ENCODE measurements around the gene SNTG2.

The SNTG2 gene

DNA sequence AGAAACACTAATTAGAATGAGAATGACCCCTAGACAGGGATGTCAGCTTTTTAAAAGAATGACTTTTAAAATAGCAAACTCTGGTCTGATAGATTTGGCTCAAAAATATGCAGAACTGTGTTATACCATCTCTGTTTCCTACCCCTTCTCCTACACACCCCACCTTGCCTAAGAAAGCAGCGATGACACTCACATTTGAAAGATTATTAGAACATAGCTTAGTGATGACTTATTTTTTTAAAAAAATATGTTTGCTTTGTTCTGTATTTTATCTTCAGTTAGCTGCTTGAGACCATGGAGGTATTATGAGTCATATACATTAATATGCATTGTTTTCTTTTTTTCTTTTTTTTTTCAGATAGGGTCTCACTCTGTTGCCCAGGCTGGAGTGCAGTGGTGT is 286.0 kb downstream of the SNTG2 start:
- no peak for DNase-seq (ENCODE audit: low read depth in 2 of 2)

DNA sequence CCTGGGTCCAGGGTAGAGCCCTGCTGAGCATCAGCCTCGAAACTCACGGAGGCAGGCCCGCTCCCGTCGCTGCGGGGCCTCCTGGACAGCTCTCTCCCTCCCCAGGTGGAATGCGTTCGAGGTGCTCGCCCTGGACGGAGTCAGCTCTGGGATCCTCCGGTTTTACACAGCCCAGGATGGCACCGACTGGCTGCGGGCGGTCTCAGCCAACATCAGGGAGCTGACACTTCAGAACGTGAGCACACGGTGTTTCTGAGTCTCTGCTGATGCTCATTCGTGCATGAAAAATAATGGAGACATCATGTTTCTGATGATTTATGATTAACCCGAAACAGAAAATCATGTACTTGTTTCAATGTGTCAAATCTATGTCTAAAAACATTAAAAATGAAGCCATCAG is 287.1 kb downstream of the SNTG2 start:
- no peak for DNase-seq (ENCODE audit: low read depth in 2 of 2)

DNA sequence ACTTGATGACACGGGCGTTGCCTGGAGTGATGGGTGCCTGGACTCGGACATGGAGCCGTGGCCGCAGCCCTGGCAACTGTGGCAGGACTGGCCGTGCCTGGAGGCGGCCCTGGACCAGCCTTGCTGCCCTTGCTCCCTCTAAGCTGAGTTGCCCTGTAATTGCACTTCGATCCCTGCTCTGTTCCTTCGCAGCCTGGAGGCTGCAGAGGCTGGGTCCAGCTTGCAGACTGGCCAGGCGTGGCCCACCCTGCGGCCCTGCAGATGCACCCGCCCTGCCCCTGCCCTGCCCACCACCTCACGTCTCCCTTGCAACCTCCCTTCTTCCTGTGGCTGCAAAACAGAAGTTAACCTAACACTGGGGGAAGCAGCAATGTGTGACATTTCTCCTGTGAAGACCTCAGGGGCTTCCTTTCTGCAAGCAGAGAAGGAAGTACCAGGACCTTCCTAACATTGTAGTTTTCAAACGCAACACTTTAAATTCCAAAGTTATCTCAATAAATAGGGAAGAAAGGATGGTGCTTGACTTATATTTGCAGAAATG is 288.0 kb downstream of the SNTG2 start:
- DNase-seq (ENCODE audit: low read depth in 2 of 2) = no peak

DNA sequence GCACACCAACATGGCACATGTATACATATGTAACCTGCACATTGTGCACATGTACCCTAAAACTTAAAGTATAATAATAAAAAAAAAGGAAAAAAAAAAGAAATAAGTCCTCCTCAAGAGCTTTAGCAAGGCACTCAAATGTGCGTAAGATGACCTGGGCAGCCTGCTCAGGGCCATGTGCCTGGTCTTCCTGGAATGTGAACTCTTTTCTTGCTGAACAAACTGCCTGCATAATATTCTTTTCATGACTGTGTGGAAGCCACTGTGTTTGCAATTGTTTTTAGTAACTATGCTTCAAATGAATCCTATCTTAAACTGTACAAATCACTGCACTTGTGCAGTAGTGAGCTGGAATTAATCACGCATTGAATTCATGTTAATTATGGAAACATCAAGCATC is 294.5 kb downstream of the SNTG2 start:
- no peak for DNase-seq (ENCODE audit: low read depth in 2 of 2)

DNA sequence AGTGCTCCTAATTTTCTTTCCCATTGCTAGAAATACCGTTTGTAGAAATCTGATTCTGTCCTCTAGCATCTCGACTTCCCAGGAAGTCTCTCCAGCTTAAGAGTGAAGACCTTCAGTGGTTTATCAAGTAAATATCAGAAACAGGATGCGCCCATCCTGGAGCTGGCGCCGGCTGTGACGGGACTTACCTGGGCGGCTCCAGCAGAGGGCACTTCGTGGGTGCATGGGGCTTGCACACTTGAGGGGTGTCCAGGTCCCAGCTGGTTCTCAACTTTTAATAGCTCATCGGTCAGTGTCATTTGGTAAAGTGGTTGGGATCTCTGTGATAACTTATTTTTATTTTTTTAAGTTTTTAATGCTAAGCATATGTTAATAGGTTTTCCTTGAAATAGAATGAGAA is 295.6 kb downstream of the SNTG2 start:
- no peak for DNase-seq (ENCODE audit: low read depth in 2 of 2)

DNA sequence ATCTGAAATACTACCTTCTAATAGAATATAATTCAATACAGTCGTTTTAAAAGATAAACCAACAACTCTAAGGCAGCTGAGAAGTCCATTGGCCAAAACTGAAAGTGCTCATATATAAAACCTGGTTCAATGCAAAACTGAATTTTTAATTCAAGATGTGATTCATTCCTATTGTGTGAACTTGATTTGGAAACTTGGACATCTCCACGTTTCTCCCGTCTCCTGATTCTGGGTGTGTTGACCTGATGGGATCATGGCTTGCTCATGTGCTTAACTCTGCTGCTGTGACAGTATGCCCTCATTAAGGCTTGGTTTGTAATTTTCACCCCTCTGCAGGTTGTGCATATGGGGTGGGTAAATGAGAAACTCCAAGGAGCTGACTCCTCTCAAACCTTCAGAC is 296.3 kb downstream of the SNTG2 start:
- DNase-seq (ENCODE audit: low read depth in 2 of 2) = no peak

DNA sequence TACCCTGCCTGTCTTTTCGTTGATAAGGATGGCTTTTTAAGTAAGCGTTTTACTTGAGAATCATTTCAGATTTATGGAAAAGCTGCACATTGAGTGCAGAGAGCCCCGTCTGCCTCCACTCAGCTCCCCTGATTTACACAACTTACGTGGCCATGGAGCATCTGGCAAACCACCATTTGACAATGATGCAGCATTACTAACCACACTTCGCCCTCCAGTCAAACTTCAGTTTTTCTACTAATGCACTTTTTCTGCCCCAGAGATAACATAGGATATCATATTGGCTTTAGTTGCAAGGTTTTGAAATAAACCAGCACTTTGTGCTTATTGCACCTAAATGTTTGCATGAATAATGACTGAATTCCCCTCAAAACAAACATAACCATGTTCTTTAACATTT is 297.5 kb downstream of the SNTG2 start:
- DNase-seq (ENCODE audit: low read depth in 2 of 2) = no peak

DNA sequence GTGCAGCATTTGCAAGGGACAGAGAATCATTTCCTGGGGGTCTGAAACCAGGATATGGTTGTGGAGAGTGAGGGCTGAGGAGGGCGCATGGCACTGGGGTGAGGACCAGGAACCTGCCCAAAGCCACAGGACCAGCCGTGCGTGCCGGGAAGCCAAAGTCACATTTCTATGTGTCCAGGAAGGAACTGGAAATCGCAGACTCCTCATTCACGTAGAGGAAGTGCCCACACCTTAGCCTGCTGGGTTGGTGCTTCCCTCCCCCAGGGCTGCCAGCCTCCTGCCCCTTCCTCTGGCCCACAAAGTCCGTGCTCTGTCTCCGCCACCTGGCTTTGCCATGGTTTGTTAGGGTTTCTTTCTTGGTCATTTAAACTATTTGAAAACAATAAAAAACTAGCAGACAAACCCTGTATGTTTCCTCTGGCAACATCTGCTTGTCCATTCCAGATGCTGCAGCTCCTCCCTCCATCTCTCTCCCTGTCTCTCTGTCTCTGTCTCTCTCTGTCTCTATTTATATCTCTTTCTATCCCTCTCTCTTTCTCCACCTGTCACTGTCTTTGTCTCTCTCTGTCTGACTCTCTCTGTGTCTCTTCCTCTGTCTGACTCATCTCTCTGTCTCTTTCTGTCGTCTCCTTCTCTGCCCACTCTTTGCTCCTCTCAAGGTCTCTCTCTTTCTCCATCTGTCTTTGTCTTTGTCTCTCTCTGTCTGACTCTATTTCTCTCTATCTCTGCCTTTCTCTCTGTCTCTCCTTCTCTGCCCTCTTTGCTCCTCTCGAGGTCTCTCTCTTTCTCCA is 299.4 kb downstream of the SNTG2 start:
- no peak for DNase-seq (ENCODE audit: low read depth in 2 of 2)

DNA sequence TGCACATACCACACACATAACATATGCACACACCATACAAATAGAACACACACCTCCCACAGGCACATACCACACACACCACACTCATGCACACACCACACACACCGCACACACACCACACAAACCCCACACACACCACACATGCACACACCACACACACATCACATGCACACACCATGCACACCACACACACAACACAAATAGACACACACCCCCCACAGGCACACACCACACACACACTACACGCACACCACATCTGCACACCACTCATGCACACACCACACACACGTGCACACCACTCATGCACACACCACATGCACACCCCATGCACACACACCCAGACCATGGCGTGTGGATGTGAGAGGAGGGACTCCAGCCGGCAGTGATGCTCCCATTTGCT is 300.9 kb downstream of the SNTG2 start:
- DNase-seq (ENCODE audit: low read depth in 2 of 2) = no peak

DNA sequence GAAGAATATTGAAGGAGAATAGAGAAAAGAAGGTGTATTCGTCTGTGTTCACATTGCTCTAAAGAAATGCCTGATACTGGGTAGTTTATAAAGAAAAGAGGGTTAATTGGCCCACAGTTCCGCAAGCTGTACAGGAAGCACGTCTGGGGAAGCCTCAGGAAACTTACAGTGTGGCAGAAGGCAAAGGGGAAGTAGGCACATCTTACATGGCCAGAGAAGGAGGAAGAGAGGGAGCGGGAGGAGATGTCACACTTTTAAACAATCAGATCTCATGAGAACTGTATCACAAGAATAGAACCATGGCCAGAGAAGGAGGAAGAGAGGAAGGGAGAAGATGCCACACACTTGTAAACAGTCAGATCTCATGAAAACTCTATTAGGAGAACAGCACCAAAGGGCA is 303.0 kb downstream of the SNTG2 start:
- no peak for DNase-seq (ENCODE audit: low read depth in 2 of 2)

DNA sequence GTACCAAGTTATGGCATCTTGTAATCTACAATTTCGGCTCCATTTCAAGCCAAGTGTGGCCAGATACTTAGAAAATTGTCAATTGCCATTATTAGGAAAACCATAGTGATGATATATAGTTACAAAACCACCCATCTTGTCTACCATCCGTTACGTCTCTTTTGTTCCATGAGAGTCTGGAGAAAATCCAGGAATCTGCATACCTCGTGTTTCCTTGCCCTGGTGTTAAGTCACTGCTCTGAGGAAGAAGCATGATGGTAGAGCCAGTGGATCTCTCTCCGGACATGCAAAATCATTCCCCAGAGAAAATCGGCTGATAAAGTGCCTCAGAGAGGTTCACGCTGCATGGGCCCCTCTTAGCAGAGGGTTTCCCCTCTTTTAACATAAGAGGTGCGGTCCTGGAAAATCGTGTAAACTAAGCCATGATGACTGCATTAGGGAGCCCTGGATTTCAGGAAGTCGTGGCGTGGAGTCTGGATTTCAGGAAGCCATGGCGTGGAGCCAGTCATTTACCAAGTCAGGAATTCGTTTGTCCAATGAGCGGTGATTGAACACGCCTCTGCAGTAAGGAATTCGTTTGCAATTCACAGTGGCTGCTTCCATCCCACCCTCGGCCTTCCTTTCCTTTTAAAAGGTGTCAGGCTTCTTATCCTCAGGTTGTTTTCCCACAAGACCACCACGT is 304.2 kb downstream of the SNTG2 start:
- no peak for DNase-seq (ENCODE audit: low read depth in 2 of 2)

DNA sequence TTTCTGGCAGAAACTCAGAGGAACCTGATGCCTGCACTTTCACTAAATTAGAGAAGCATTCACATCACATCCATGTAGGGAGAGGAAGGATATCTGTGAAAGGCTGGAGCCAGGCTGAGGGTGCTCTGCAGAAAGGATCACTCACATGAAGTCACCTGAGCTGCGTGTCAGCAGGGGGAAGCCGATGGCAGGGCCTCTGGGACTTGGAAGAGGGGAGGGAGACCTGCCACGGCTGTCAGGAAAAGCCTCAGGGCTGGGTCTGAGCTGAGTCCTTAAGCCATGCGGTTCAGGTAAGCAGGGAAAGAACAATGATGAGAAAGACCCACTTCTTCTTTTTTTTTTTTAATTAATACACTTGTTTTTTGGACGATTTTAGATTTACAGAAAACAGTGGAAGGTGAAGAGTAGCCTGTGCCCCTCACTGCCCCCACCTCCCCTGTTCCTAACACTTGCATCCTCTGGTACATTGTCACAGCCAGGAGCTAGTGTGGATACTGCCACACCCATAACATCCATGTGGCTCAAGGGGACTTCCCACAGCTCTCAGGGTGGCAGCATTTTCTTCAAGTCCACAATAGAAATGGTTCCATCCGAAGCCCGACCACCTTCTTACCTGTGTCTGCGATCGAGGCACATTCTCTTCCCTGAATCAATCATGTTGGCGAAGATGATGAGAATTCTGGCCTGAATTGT is 306.1 kb downstream of the SNTG2 start:
- no peak for DNase-seq (ENCODE audit: low read depth in 2 of 2)

DNA sequence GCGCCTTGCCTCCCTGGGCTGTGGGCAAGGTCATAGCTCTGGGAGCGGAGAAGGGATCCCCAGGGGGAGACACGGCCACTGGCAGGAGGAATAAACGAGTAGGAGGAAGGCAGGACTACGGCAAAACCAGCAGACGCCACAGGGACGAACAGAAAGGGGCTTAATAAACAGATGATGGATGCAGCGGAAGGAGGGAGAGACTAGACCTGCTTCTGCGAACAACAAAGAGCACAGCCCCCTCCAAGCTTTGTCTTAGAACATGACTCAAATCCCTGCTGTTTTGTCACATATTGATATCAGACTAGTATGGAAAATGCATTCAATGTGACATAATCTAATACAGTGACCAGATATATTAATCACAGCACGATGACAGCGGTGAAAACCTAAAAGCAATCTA is 306.7 kb downstream of the SNTG2 start:
- DNase-seq (ENCODE audit: low read depth in 2 of 2) = no peak

DNA sequence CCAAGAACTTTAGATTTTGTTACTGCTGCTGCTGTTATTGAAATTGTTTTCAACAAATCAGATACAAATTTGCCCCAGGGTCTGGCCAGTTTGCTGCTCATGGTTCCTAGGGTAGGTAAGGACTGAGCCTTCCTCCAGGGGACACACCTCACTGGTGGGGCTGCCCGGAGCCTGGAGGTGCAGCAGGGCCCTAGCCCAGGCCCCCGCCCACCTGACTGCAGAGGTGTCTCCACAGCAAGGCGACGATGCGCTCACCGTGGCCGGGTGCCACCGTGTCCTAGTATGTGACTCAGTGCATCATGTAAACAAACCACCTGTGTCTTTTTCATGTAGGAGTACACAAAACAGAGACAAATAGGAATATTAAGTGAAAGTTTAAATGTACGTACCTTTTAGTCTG is 309.1 kb downstream of the SNTG2 start:
- DNase-seq (ENCODE audit: low read depth in 2 of 2) = no peak

DNA sequence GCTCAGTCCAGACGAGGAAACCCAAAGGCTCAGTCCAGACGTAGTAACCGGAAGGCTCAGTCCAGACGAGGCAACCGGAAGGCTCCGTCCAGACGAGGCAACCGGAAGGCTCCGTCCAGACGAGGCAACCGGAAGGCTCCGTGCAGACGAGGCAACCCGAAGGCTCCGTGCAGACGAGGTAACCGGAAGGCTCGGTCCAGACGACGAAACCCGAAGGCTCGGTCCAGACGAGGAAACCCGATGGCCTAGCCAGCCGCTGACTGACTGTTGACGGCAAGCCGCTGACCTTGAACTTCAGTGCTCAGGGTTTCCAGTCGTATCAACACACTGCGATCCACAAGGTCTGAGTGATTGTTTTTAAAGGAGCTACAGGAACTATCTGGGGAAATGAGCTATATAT is 312.0 kb downstream of the SNTG2 start:
- no peak for DNase-seq (ENCODE audit: low read depth in 2 of 2)

DNA sequence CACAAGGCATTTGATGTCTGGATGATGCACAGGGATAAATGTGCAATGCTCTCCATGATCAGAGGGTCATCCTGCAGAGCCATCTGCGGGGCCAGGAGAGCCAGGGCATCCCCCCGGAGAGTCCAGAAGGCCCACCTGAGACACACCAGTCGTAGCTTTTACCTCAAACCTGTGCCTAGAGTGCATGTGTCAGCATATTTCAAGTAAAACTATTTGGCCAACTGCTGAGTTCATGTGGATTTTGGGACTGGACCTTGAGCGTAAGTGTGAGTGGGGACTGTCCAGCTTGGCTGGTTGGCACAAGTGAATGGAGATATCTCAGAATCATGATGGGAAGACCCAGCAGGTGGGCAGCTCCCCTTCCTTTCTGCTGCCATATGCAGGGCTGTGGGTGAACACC is 314.8 kb downstream of the SNTG2 start:
- no peak for DNase-seq (ENCODE audit: low read depth in 2 of 2)

DNA sequence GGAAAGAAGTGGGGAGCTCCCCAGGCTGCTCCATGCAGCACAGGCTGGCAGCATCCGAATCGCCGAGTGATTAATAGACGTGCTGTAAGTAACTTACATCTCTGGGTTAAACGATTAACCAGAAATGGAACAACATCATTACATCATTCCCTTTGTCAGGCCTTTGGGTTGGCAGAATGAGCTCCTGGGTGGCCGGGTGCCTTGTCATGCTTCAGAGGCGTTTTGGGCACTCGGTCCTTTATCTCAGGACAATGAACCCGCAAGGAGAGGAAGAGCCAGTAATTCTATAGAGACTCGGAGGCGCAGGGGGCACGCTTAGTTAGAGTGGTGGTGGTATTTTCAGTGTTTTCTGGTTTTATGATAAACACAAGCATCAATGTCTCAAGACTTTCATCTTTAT is 315.7 kb downstream of the SNTG2 start:
- no peak for DNase-seq (ENCODE audit: low read depth in 2 of 2)

DNA sequence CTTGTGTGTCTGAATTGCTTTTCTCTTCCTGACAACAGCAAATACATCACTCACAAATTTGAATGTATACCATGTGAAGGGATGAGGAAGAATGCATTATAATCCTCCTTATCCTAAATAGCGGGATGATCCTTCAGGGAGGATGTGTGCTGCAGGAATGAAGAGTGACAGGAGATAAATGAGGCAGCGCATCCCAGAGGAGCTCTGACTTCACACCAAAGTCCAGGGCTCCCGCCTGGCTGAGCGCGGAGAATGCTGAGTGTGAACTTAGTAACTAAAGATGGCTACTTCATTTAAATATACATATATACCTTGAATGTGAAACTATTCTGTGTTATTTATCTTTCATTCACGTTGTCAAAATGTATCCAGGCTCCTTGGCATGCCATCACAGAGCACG is 317.4 kb downstream of the SNTG2 start:
- DNase-seq (ENCODE audit: low read depth in 2 of 2) = no peak

DNA sequence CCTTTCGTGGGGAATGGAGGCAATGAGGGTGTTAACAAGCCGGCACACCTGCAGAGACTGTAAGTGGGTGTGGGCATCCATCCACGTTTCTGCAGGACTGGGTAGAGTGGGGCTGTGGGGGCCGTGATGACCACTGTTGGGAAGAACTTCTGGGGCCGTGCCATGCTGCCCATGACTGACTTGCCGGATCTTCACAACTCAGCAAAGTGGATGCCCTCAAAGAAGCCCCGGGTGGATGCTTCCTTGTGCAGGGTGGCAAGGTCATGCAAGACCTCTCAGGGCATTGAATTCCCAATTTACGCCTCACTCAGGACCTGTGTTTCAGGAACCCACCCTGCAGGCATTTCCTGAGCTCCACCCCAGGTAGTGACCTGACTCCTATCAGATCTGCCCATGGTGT is 319.2 kb downstream of the SNTG2 start:
- DNase-seq (ENCODE audit: low read depth in 2 of 2) = no peak

DNA sequence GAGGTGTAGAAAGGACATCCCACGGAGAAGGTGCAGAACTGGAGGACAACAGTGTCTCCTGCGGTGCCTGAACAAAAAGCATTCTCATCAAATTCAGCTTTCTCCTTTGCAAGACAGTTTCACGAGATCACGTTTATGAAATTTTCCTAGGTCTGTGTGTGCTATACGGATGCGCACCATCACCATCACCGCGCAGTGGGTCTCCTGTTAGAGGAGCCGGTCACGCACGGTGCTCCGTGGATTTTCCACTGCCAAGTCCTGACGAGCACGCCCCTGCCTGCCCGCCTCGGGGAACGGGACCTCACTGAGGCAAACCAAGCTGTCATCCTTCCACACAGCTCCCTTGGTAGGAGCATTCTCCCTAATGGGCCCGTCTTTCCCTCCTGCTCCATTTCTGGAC is 322.2 kb downstream of the SNTG2 start:
- no peak for DNase-seq (ENCODE audit: low read depth in 2 of 2)

DNA sequence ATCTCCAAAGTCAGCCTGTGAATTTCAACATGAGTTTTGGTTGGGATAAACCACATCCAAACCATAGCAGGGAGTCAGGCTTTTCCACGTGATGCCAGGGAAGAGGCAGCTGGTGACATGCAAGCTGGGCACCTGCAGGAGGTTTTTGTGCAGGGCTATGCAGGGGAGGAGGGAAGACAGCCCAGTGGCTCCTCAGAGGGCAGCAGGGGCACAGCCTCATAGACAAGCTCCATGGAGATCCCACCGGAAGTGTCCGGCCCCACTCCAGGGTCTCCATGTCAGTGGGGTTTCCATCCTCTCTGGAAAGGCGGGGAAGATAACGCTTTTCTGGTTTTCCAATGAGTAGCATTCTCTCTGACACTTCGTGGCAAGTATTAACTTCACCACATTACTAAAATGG is 327.0 kb downstream of the SNTG2 start:
- DNase-seq (ENCODE audit: low read depth in 2 of 2) = no peak

DNA sequence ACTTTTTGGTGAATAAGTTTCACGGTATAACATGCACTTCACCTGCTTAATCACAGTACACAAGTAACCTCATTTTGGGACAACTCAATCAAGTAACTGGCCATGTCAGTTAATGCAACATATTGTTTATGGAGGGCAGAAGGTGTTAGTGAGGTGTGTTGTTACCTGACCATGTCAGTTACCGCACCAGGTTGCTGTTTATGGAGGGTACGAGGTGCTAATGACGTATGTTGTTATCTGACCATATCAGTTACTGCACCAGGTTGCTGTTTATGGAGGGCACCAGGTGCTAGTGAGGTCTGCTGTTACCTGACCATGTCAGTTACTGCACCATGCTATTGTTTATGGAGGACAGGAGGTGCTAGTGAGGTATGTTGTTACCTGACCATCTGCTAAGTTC is 327.5 kb downstream of the SNTG2 start:
- DNase-seq (ENCODE audit: low read depth in 2 of 2) = no peak

DNA sequence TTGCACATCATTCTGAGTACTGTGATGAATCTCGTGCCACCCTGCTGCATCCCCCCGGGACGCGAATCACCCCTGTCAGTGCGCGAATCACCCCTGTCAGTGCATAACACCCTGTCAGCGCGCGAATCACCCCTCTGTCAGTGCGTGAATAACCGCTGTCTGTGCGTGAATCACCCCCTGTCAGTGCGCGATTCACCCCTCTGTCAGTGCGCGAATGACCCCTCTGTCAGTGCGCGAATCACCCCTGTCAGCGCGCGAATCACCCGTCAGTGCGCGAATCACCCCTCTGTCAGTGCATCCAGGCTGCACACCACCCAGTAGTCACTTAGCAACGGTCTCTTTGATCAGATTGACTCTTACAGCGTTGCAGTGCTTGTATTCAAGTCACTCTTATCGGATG is 328.2 kb downstream of the SNTG2 start:
- peak in 1 of 2 donors; percentile 2 for DNase-seq (ENCODE audit: low read depth in 2 of 2)

Data from stimulated activated CD8-positive, alpha-beta memory T cell treated with anti-CD3 and anti-CD28 coated beads, Interleukin-15, amount 100 ng/mL, for 48 hours (primary cell).